ENCODE measurements around the gene LTV1. TPM values are rescaled to one million over a fixed set of nuclear protein-coding genes. Genes with fewer than 3 reads are reported as not detected.

LTV1 gene
- total RNA-seq, 6 experiments from 2014 or later, result 28.8 to 35.0 (median 33.6) TPM

- no peaks in the 10 kb centered on the region for H3K36me3 Mint-ChIP-seq (ENCODE audit: low read depth)
- no peaks in the 10 kb centered on the region for H3K4me1 Mint-ChIP-seq (ENCODE audit: low read depth)
- H3K27ac Mint-ChIP-seq, result no peak overlapping the region
- no peaks in the 10 kb centered on the region; the same call in 1 of the 2 replicates for H3K27me3 Mint-ChIP-seq (ENCODE audit: insufficient read depth)
- no peak for TF ChIP-seq CTCF (IDR thresholded peaks at IDR 0.05)
- no peaks in the 10 kb centered on the region for H3K9me3 Mint-ChIP-seq
- no peak for DNase-seq
- no peak overlapping the region for H3K4me3 Mint-ChIP-seq
These were observed 42.0 kb downstream of the LTV1 start for GRCh38 chr6:143885116-143885515.

- no peak overlapping the region for H3K27ac Mint-ChIP-seq
These were observed 51.5 kb downstream of the LTV1 start for GRCh38 chr6:143894655-143895054.

GRCh38 chr6:143896126-143896860 is 53.2 kb downstream of the LTV1 start:
- DNase-seq, result no peak
- H3K36me3 Mint-ChIP-seq (ENCODE audit: low read depth), result no peaks in the 10 kb centered on the region
- no peak for TF ChIP-seq CTCF (IDR thresholded peaks at IDR 0.05)
- no peak overlapping the region for H3K27ac Mint-ChIP-seq
- H3K4me1 Mint-ChIP-seq (ENCODE audit: low read depth), result no peaks in the 10 kb centered on the region
- H3K9me3 Mint-ChIP-seq, result no peaks in the 10 kb centered on the region
- peaks cover 10% of the 10 kb centered on the region for H3K27me3 Mint-ChIP-seq (ENCODE audit: insufficient read depth)
- no peak overlapping the region for H3K4me3 Mint-ChIP-seq

More at GRCh38 chr6:143894655-143895054, 51.5 kb downstream of the LTV1 start:
- H3K4me3 Mint-ChIP-seq, result no peak overlapping the region
- H3K36me3 Mint-ChIP-seq (ENCODE audit: low read depth), result no peaks in the 10 kb centered on the region
- DNase-seq, result no peak
- no peak for TF ChIP-seq CTCF (IDR thresholded peaks at IDR 0.05)
- H3K4me1 Mint-ChIP-seq (ENCODE audit: low read depth), result no peaks in the 10 kb centered on the region
- peaks cover 8% of the 10 kb centered on the region for H3K27me3 Mint-ChIP-seq (ENCODE audit: insufficient read depth)
- no peaks in the 10 kb centered on the region for H3K9me3 Mint-ChIP-seq

GRCh38 chr6:143900358-143900757 is 57.2 kb downstream of the LTV1 start:
- Mint-ChIP-seq H3K4me1 (ENCODE audit: low read depth) (no peaks in the 10 kb centered on the region), H3K27me3 (ENCODE audit: insufficient read depth) (peaks cover 16% of the 10 kb centered on the region), H3K9me3 (peaks cover 5% of the 10 kb centered on the region; the same call in 1 of the 2 replicates), H3K27ac (no peak overlapping the region), H3K36me3 (ENCODE audit: low read depth) (peaks cover 4% of the 10 kb centered on the region; the same call in 1 of the 2 replicates), H3K4me3 (no peak overlapping the region)
- TF ChIP-seq CTCF (IDR thresholded peaks at IDR 0.05), result no peak
- no peak for DNase-seq

- H3K27ac Mint-ChIP-seq, result no peak overlapping the region
- peaks cover 4% of the 10 kb centered on the region; the same call in 1 of the 2 replicates for H3K36me3 Mint-ChIP-seq (ENCODE audit: low read depth)
- no peak for TF ChIP-seq CTCF (IDR thresholded peaks at IDR 0.05)
- H3K9me3 Mint-ChIP-seq, result peaks cover 5% of the 10 kb centered on the region; the same call in 1 of the 2 replicates
- H3K27me3 Mint-ChIP-seq (ENCODE audit: insufficient read depth), result peaks cover 21% of the 10 kb centered on the region
- H3K4me1 Mint-ChIP-seq (ENCODE audit: low read depth), result no peaks in the 10 kb centered on the region
- DNase-seq, result no peak
- H3K4me3 Mint-ChIP-seq, result no peak overlapping the region
These were observed 59.0 kb downstream of the LTV1 start for GRCh38 chr6:143901885-143902750.

Data from HFFc6 (cell line).